ENCODE data around the gene GUK1. TPM values are rescaled to one million over a fixed set of nuclear protein-coding genes. Genes with fewer than 3 reads are reported as not detected.

GUK1 gene
- total and polyA plus RNA-seq, 2 experiments from 2014 or later = 324 to 554 TPM

GRCh38 chr1:228180959-228181644 lies 41.0 kb downstream of the GUK1 start:
- Histone ChIP-seq H3K4me1 (ENCODE audit: insufficient read depth) (no peaks in the 10 kb centered on the region), H4K20me1 (ENCODE audit: insufficient read depth) (no peaks in the 10 kb centered on the region), H3F3A (ENCODE audit: insufficient read depth) (no peaks in the 10 kb centered on the region), H3K79me2 (ENCODE audit: insufficient read depth) (no peaks in the 10 kb centered on the region), H3K36me3 (ENCODE audit: low read depth) (no peaks in the 10 kb centered on the region), H3K27me3 (replicated peaks; ENCODE audit: insufficient read depth) (no peaks in the 10 kb centered on the region), H3K4me3 (no peak overlapping the region), H3K27ac (no peak overlapping the region), H3K9me3 (ENCODE audit: low read depth) (no peaks in the 10 kb centered on the region), H3K4me2 (ENCODE audit: unreplicated experiment) (no peak overlapping the region), H3K9ac (no peak overlapping the region), H3K9me2 (ENCODE audit: insufficient read depth) (no peaks in the 10 kb centered on the region), H2AFZ (no peak overlapping the region)
- TF ChIP-seq EZH2phosphoT487 (IDR thresholded peaks at IDR 0.05; ENCODE audit: insufficient read depth, low read depth) (no peak), EZH2 (IDR thresholded peaks at IDR 0.05; ENCODE audit: insufficient read depth, poor library complexity, severe bottlenecking) (no peak)
- in situ Hi-C loops (cut with MboI) = no loop called here
- DNase-seq = no peak
- WGBS, 2 experiments (ENCODE audit: low coverage in 1 of 2, low lambda C conversion rate in 2 of 2, missing lambda C conversion rate in 2 of 2) = 88% methylated on average over 7 of the region's 7 CpGs

DNA sequence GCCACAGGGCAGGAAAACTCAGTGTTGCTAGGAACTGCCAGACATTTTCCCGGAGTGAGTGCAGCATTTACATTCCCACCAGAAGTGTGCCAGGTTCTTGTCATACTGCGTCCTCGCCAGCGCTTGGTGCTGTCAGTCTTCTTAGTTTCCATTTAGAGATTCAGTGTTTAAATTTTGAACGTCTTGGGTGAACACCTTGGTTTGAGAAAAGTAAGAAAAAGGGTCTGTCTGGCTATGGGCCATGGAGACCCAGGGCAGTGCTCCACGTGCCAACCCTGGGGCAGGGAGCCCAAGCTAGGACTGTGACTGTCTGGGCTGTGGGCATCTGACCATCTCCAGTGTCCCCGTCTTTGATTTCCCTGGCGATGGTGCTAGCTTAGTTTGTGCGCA lies 41.6 kb downstream of the GUK1 start:
- no peaks in the 10 kb centered on the region for H3K79me2 ChIP-seq (ENCODE audit: insufficient read depth)
- no peaks in the 10 kb centered on the region for H3K9me3 ChIP-seq (ENCODE audit: low read depth)
- 76 to 80% methylated on average over 9 of the region's 9 CpGs for WGBS, 2 experiments (ENCODE audit: low coverage in 1 of 2, low lambda C conversion rate in 2 of 2, missing lambda C conversion rate in 2 of 2)
- no peaks in the 10 kb centered on the region for H3K27me3 ChIP-seq (replicated peaks; ENCODE audit: insufficient read depth)
- no peak overlapping the region for H3K9ac ChIP-seq
- in situ Hi-C loops (cut with MboI) = no loop called here
- no peaks in the 10 kb centered on the region for H3K36me3 ChIP-seq (ENCODE audit: low read depth)
- no peak for TF ChIP-seq EZH2 (IDR thresholded peaks at IDR 0.05; ENCODE audit: insufficient read depth, poor library complexity, severe bottlenecking)
- no peak for TF ChIP-seq EZH2phosphoT487 (IDR thresholded peaks at IDR 0.05; ENCODE audit: insufficient read depth, low read depth)
- H2AFZ ChIP-seq = no peak overlapping the region
- H3K4me2 ChIP-seq (ENCODE audit: unreplicated experiment) = no peak overlapping the region
- no peaks in the 10 kb centered on the region for H3K4me1 ChIP-seq (ENCODE audit: insufficient read depth)
- H3K27ac ChIP-seq = no peak overlapping the region
- DNase-seq = no peak
- no peak overlapping the region for H3K4me3 ChIP-seq
- H3F3A ChIP-seq (ENCODE audit: insufficient read depth) = no peaks in the 10 kb centered on the region
- H4K20me1 ChIP-seq (ENCODE audit: insufficient read depth) = no peaks in the 10 kb centered on the region
- no peaks in the 10 kb centered on the region for H3K9me2 ChIP-seq (ENCODE audit: insufficient read depth)

DNA sequence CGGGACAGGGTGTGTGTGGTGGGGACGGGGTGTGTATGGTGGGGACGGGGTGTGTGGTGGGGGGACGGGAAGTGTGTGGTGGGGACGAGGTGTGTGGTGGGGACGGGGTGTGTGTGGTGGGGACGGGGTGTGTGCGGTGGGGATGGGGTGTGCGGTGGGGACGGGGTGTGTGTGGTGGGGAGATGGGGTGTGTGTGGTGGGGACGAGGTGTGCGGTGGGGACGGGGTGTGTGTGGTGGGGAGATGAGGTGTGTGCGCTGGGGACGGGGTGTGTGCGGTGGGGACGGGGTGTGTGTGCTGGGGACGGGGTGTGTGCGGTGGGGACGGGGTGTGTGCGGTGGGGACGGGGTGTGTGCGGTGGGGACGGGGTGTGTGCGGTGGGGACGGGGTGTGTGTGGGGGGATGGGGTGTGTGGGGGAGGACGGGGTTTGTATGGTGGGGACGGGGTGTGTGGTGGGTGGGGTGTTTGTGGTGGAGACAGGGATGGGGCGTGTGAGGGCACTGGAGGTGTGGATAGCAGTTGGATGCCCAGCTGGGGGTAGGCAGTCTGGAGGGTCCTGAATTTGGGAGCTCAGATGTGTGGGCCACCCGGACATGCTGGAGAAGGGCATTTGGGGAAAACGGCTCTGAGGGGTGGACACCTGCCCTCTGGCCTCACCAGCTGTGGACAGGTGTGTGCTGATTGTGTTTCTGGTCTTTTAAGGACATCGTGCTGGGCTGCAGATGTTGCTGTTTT lies 42.4 kb downstream of the GUK1 start:
- DNase-seq = no peak
- no peaks in the 10 kb centered on the region for H4K20me1 ChIP-seq (ENCODE audit: insufficient read depth)
- no peak overlapping the region for H3K4me3 ChIP-seq
- no peak overlapping the region for H3K27ac ChIP-seq
- in situ Hi-C loops (cut with MboI) = no loop called here
- H3K27me3 ChIP-seq (replicated peaks; ENCODE audit: insufficient read depth) = no peaks in the 10 kb centered on the region
- no peaks in the 10 kb centered on the region for H3K4me1 ChIP-seq (ENCODE audit: insufficient read depth)
- H3K9ac ChIP-seq = no peak overlapping the region
- H3K79me2 ChIP-seq (ENCODE audit: insufficient read depth) = no peaks in the 10 kb centered on the region
- no peak overlapping the region for H3K4me2 ChIP-seq (ENCODE audit: unreplicated experiment)
- H3K9me2 ChIP-seq (ENCODE audit: insufficient read depth) = no peaks in the 10 kb centered on the region
- H2AFZ ChIP-seq = no peak overlapping the region
- no peaks in the 10 kb centered on the region for H3K9me3 ChIP-seq (ENCODE audit: low read depth)
- H3K36me3 ChIP-seq (ENCODE audit: low read depth) = no peaks in the 10 kb centered on the region
- no peak for TF ChIP-seq EZH2phosphoT487 (IDR thresholded peaks at IDR 0.05; ENCODE audit: insufficient read depth, low read depth)
- no peak for TF ChIP-seq EZH2 (IDR thresholded peaks at IDR 0.05; ENCODE audit: insufficient read depth, poor library complexity, severe bottlenecking)
- H3F3A ChIP-seq (ENCODE audit: insufficient read depth) = no peaks in the 10 kb centered on the region
- WGBS, 2 experiments (ENCODE audit: low coverage in 1 of 2, low lambda C conversion rate in 2 of 2, missing lambda C conversion rate in 2 of 2) = 92 to 93% methylated on average over 4 to 32 of the region's 32 CpGs

GRCh38 chr1:228184152-228184551 lies 44.1 kb downstream of the GUK1 start:
- DNase-seq = no peak
- in situ Hi-C loops (cut with MboI) = no loop called here
- TF ChIP-seq EZH2 (IDR thresholded peaks at IDR 0.05; ENCODE audit: insufficient read depth, poor library complexity, severe bottlenecking) = no peak
- TF ChIP-seq EZH2phosphoT487 (IDR thresholded peaks at IDR 0.05; ENCODE audit: insufficient read depth, low read depth) = no peak

More at GRCh38 chr1:228184152-228184551, 44.1 kb downstream of the GUK1 start:
- 51 to 61% methylated on average over 7 of the region's 7 CpGs for WGBS, 2 experiments (ENCODE audit: low coverage in 1 of 2, low lambda C conversion rate in 2 of 2, missing lambda C conversion rate in 2 of 2)
- H3K79me2 ChIP-seq (ENCODE audit: insufficient read depth) = no peaks in the 10 kb centered on the region
- H3K36me3 ChIP-seq (ENCODE audit: low read depth) = no peaks in the 10 kb centered on the region
- no peaks in the 10 kb centered on the region for H3F3A ChIP-seq (ENCODE audit: insufficient read depth)
- H3K4me1 ChIP-seq (ENCODE audit: insufficient read depth) = no peaks in the 10 kb centered on the region
- no peaks in the 10 kb centered on the region for H4K20me1 ChIP-seq (ENCODE audit: insufficient read depth)
- H3K9me3 ChIP-seq (ENCODE audit: low read depth) = no peaks in the 10 kb centered on the region
- no peak overlapping the region for H3K9ac ChIP-seq
- no peak overlapping the region for H3K4me3 ChIP-seq
- no peak overlapping the region for H3K4me2 ChIP-seq (ENCODE audit: unreplicated experiment)
- no peak overlapping the region for H3K27ac ChIP-seq
- no peaks in the 10 kb centered on the region for H3K27me3 ChIP-seq (replicated peaks; ENCODE audit: insufficient read depth)
- H2AFZ ChIP-seq = no peak overlapping the region
- no peaks in the 10 kb centered on the region for H3K9me2 ChIP-seq (ENCODE audit: insufficient read depth)

All from GM23248 (cell line).